GM12872 (cell line): Measurements from ENCODE around the gene PRKCE.

ENCODE experiments used
- CTCF ChIP-seq: IDR thresholded peaks from 3 replicates; pipeline ENCODE4 v1.5.1; 2011; ENCODE audit warnings: low read depth, mild to moderate bottlenecking, low read length, moderate library complexity; ENCODE audit not compliant: insufficient read depth

PRKCE gene

GRCh38 chr2:46067062-46067461, 415.6 kb downstream of the PRKCE start:
- TF ChIP-seq CTCF, result no peak

- no peak for TF ChIP-seq CTCF
These were observed 416.2 kb downstream of the PRKCE start for GRCh38 chr2:46067501-46068305.

GRCh38 chr2:46068636-46069035, 417.2 kb downstream of the PRKCE start:
- TF ChIP-seq CTCF, result no peak

GRCh38 chr2:46071074-46071473, 419.6 kb downstream of the PRKCE start:
- no peak for TF ChIP-seq CTCF

- TF ChIP-seq CTCF, result no peak
These were observed 420.8 kb downstream of the PRKCE start for GRCh38 chr2:46072101-46072820.

- TF ChIP-seq CTCF, result no peak
These were observed 422.1 kb downstream of the PRKCE start for GRCh38 chr2:46073540-46074046.

- TF ChIP-seq CTCF, result no peak
These were observed 423.0 kb downstream of the PRKCE start for GRCh38 chr2:46074501-46074900.
